Suppressor macrophage treated with lipopolysaccharide for 1 hour (primary cell): ENCODE results near the gene MLYCD.
A peak's percentile ranks its signal among the peaks of the same experiment; 100 is the strongest.

Source experiments
- DNase-seq, 3 donors: peaks; one replicate each; pipeline ENCODE4 v3.0.0-alpha.2; 2020 to 2022

Gene MLYCD

DNA sequence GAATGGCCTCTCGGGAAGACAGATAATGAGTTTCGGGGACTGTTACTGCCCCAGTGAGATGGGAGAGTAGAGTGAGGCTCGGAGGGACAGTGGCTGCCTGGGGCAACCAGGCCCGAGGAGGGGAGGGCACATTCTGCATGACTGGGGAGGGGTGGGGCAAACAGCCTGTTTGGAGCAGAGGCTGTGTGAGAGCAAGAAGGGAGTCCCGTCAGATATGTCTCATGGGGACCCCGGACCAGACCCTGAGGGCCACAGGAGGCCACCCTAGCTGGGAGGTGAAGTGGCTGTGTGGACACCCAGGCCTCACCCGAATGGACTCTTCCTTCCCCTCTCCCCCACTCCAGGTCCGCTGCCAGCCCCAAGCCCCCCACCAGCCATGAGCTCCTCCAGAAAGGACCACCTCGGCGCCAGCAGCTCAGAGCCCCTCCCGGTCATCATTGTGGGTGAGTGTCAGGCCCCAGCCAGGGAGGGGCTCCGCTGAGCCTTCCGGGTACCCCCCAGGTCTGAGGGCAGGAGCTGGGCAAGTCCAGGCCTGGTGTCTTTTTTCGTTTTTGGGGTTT lies 58.5 kb downstream of the MLYCD start:
- DNase-seq = no peak

DNA sequence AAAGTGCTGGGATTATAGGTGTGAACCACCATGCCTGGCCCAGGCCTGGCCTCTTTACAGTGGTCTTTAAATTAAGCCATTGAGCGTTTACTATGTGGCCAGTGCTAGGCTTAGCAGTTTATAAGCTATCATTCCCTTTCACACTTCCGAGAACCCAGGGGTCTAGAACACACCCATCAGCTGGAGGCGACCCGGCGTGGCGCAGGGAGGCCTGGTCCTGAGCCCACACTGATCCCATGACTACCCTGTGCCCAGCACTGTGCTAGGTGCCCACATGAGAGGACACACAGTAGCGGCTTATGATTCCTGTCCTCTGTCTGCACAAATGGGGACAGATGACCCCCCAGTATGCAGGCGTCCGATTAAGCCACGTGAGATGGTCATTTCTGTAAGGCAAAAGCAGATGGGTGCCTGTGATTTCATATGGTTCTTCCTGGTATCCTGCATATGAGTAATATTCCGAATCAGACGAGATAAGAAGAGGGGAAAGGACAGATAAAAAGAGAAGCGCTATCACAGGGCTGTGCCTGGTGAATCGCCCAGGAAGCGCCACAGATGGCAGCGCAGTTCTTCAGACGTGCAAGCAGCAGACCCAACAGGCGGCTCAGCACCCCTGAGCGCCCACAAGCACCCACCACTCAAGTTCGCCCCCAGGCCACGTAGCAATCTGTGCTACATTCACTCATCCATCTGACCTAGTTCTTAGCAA lies 59.4 kb downstream of the MLYCD start:
- DNase-seq = no peak

DNA sequence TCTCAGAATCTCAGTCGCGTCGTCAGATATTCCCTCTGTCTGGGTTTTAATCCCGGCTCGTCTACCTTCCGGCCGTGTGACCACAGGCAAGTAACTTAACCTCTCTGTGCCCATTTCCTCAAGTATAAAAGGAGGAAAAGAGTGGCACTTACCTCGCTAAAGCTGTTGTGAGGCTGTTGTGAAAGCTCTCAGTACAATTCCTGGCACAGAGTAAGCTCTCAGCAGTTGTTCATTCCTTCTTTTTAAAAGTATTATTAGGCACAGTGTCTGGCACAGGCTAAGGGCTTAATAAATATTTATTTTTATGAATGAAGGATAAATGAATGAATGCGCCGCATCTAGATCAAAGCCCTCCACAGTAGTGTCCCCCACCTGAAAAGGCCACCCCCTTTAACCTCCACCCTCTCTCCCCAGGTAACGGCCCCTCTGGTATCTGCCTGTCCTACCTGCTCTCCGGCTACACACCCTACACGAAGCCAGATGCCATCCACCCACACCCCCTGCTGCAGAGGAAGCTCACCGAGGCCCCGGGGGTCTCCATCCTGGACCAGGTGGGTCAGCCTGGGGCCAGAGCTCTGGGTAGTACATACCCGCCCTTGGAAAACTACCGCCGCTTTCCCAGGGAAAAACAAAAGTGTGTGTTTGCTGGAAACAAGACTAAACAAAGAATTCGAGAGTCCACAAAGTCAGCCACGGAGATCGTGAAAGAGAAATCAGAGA lies 60.1 kb downstream of the MLYCD start:
- no peak for DNase-seq

DNA sequence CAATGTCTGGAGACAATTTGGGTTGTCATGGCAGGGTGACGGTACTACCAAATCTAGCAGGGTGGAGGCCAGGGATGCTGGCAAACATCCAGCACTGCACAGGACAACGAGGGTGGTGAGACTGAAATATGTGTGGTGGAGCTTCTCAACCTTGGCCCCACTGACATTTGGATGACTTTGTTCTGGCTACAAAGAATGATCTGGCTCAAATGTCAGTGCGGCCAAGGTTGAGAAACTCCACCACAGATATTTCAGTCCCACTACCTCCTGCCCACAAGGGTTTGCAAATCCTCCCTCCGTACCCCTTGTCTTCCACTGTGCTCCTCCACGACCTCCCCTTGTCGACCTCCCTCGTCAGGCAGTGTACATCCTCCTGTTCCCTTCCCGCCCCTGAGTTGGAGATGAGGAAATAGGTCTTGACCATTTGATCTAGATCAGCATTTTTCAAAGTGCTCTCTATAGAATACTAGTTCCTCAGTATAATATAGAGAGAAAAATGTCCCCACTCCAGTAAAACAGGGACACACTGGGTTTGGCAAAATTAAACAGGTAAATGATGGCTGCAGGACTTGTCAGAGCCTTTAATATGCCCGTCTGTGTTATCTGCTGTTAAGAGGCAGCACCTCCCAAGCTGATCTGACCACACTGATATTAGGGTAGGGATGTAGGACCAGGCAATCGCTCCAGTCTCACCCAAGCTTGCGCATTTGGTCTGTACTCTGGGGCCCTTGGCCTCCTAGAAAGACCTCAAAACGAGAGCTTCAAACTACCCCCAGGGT lies 60.9 kb downstream of the MLYCD start:
- peak in 2 of 3 donors; percentile 24 to 31 for DNase-seq

DNA sequence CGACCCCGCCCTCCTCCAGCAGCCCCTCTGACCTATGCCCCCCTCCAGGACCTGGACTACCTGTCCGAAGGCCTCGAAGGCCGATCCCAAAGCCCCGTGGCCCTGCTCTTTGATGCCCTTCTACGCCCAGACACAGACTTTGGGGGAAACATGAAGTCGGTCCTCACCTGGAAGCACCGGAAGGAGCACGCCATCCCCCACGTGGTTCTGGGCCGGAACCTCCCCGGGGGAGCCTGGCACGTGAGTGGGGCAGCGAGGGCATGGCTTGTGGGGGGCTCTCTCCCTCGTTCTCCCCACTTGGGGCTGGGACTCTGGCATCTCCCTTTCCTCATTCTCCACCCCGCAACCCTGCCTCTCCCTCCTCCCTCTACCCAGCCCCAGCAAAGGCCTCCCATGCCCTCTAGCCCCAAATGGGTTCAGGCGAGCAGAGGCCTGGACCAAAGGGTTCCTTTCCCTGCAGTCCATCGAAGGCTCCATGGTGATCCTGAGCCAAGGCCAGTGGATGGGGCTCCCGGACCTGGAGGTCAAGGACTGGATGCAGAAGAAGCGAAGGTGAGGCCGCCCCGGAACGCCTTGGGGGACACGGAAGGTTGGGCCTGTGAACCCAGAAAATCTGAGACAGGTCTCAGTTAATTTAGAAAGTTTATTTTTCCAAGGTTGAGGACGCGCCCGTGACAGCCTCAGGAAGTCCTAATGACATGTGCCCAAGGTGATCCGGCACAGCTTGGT lies 61.8 kb downstream of the MLYCD start:
- DNase-seq = no peak

DNA sequence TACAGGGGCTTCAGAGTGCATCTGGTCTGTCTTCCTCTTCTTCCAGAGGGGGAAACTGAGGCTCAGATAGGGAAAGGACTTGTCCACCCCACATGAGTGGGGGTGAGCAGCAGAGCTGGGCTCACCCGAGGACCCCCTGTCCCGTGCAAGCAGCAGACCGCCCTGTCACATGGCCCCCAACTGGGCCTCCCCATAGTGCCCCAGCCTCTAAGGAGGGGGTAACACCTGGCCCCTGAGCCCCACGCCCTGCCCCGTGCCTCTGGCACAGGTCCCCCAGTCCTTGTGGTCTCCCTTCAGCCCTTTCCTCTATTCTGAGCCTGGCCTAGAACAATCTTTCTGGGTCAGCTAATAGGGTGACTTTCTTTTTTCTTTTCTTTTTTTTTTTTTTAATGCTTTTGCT lies 62.7 kb downstream of the MLYCD start:
- DNase-seq = no peak

DNA sequence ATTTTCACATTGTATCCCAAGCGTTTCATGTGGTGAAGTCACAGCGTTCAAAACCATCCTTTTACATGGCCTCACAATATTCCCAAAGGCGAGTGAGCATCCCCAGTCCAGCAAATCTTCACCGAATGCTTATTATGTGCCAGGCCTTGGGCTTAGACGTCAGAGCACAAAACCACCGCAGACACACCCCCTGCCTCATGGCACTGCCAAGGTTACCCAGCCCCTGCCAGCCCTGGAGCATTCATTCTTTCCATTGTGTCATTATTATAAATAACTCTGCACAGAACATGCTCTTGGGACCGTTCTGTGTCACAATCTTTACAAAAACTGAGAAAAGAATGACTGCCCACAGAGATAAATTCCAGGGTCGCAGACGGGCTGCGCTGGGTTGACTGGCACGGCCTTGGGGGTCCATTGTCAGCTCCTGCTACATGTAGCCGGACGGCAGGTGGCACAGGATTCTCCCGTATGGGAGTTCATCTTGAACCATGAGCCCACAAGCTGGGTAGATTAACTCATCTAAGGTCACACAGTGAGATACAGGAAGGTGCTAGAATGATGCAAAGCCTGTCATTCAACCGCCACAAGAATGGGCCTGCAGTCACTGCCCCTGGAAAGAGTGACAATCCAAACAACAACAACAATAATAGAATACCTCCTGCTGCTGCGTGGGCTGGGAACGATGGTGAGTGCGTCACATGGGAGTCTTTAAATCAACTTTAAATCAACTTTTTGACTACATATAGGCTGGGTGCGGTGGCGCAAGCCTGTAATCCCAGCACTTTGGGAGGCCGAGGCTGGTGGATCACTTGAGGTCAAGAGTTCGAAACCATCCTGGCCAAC lies 64.6 kb downstream of the MLYCD start:
- no peak for DNase-seq

DNA sequence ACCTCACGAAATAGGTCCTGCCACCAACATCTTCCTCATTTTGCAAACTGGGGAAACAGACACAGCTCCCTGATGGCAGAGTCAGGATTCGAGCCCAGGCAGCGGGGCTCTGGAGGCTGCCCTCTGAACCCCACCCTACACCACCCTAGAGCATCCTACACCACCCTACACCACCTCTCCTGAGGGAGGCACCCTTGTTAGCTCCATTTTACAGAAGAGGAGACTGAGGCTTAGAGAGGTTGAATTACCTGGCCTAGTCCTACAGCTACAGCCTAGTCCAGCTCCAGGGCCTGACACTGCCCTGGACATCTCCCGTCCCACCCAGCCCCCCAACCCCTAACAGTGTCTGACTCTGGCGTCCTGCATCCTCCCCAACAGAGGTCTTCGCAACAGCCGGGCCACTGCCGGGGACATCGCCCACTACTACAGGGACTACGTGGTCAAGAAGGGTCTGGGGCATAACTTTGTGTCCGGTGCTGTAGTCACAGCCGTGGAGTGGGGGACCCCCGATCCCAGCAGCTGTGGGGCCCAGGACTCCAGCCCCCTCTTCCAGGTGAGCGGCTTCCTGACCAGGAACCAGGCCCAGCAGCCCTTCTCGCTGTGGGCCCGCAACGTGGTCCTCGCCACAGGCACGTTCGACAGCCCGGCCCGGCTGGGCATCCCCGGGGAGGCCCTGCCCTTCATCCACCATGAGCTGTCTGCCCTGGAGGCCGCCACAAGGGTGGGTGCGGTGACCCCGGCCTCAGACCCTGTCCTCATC lies 65.9 kb downstream of the MLYCD start:
- DNase-seq = no peak

DNA sequence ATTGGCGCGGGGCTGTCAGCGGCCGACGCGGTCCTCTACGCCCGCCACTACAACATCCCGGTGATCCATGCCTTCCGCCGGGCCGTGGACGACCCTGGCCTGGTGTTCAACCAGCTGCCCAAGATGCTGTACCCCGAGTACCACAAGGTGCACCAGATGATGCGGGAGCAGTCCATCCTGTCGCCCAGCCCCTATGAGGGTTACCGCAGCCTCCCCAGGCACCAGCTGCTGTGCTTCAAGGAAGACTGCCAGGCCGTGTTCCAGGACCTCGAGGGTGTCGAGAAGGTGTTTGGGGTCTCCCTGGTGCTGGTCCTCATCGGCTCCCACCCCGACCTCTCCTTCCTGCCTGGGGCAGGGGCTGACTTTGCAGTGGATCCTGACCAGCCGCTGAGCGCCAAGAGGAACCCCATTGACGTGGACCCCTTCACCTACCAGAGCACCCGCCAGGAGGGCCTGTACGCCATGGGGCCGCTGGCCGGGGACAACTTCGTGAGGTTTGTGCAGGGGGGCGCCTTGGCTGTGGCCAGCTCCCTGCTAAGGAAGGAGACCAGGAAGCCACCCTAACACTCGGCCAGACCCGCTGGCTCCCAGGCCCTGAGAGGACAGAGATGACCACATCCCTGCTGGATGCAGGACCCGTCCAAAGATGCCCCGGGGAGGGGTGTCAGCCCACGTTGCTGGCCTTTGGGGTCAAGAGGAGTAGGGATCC lies 66.7 kb downstream of the MLYCD start:
- DNase-seq = no peak

DNA sequence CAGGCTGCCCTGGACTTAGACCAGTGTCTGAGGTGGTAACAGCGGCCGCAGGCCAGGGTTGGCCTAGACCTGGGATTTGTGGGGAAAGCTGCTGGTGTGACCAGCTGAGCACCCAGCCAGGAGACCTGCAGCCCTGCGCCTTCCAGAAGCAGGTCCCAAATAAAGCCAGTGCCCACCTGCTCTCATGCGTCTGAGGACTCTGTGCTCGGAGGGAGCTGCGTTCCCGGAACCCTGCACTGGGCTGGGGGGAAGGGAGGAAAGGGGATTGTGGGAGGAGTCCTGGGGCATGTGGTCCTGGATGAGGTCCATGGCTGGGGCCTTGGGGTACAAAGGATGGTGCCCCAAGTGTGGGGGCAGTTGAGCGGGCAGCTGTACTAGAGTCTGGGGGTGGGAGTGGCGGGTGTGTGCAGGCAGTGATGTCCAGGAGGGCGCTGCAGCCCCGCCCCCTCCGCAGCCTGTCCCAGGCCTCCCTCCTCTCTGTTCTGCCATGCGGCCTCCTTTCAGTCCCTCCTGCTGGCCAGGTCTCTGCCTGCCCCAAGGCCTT lies 67.3 kb downstream of the MLYCD start:
- DNase-seq = no peak

DNA sequence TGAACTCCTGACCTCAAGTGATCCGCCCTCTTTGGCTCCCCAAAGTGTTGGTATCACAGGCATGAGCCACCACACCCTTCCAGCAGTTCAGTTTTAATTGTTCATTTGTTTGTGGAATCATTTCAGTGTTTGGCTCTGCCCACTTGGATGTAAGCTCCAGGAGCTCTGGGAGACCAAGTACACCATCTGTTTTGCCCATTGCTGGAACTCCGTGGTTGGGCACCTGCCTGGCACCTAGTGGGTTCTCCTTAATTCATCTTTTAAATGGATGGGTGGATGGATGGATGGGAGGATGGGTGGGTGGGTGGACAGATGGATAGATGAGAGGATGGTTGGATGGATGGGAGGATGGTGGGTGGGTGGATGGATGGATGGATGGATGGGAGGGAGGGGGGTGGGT lies 68.2 kb downstream of the MLYCD start:
- no peak for DNase-seq

DNA sequence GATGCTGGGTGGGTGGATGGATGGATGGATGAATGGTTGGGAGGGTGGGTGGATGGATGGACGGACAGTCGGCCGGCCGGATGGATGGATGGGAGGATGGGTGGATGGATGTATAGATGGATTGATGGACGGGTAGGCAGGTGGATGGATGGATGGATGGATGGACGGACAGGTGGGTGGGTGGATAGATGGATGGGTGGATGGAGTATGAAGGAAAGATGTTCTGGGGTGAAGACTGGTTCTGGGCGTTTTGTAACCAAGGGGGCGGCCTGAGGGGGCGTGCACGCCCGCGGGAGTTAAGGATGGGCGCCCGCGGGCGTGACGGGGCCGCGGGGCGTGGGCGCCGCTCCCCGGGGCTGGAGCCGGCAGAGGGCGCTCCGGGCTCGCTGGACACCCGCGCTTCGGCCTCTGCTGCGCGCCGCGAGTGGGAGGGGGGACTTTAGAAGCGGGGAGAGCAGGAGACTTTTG lies 69.0 kb downstream of the MLYCD start, which contains the start of gene NECAB2:
NECAB2 (plus strand) TSS at position 407 of the 468 bp plus-strand sequence. CDS start 405 bp downstream, outside the sequence.
- DNase-seq = peak; percentile 66 to 91 (median 82)

DNA sequence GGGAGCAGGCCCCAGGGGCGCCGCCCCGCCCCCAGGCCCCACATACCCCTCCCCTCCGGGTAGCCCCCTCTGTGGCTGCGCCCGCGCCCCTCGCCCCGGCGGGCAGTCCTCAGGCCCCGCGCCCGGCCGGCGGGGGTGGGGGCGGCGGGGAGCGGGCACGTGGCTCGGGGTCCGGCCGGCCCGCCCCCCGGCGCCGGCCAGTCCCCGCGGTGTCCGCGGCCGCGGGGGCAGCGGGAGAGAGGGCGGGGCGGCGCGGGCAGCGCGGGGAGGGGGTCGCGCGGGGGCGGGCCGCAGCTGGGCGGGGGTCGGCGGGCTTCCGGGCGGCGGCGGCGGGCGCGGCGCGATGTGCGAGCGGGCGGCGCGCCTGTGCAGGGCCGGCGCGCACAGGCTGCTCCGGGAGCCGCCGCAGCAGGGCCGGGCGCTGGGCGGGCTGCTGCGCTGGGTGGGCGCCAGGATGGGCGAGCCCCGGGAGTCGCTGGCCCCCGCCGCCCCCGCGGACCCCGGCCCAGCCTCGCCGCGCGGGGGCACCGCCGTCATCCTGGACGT lies 69.5 kb downstream of the MLYCD start:
- peak in 1 of 3 donors; percentile 27 for DNase-seq

DNA sequence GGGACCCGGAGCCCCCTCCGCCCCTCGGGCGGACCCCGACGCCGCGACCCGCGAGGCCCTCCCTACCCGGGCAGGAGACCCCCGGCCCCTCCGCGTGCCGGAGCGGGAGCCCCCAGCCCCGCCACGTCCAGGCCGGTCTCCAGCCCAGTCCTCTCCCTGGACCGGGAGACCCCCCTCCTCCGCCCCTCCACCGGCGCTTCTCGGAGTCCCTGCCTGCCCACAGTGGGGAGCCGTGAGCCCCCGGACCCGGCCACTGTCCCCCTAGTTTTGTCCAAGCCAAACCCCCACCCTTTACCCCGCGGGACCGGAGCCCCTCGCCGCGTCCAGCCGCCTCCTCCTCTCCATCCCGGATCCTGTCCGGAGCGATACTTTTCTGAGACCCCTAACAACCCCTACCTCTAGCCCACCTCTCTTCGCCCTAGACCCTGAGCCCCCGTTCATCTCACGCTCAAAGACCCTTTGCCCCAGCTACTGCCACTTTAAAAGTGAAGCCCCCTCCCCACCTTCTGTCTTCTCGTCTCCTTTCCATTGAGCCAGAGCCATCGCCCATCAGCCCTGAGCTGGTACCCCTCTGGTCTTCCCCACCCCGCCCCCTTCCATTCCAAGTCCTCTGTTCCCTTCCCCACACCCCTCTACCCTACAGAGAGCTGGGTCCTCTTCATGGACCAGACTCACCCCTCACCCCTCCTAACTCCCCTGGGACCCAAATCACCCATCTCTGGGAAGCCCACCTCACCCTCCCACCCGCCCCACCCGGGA lies 70.2 kb downstream of the MLYCD start:
- no peak for DNase-seq

DNA sequence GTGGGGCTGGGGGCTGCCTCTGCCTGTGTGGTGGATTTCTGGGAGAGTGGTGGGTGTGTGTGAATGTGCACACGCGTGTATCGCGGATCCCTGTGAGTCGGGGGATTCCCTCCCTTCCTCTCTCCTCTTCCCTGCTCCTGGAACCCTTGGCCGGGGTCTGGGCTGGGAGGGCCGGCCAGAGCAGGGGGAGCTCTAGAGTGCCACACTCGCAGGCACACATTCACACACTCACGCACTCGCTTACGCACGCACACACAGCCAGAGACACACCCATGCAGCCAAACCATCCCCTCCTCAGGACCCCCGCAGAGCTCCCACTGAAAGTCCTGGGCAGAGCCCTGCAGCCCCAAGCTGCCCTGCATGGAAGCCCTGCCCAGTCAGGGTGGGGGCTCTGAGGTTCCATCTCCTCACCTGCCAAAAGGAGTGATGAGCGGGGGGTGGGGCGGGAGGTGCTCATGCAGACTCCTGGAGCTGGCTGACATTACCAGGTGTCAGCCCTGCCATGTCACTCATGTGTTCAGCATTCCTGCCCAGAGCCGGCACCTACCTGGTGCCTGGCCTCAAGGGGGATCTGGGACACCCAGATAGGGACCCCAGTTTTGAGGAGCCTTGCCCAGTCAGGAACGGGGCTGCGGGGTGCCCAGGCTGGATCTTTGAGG lies 71.0 kb downstream of the MLYCD start:
- no peak for DNase-seq

DNA sequence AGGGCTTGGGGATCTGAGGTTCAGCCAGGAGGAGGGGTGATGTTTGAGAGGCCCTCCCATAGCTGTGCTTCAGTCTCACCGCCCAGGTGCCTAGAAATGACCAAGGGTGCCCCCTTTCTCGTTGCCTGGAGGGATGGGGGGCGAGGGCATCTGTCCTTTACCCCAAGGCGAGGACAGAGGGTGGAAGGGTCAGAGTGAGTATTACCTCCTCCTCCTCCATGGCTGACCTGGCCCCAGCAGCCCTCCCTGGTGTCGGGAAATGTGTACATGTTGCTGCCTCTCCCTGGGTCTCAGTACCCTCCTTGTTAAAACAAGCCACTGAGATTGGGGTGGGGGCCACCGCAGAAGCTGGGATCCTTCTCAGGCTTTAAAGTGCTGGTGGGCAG lies 71.5 kb downstream of the MLYCD start:
- DNase-seq = no peak

DNA sequence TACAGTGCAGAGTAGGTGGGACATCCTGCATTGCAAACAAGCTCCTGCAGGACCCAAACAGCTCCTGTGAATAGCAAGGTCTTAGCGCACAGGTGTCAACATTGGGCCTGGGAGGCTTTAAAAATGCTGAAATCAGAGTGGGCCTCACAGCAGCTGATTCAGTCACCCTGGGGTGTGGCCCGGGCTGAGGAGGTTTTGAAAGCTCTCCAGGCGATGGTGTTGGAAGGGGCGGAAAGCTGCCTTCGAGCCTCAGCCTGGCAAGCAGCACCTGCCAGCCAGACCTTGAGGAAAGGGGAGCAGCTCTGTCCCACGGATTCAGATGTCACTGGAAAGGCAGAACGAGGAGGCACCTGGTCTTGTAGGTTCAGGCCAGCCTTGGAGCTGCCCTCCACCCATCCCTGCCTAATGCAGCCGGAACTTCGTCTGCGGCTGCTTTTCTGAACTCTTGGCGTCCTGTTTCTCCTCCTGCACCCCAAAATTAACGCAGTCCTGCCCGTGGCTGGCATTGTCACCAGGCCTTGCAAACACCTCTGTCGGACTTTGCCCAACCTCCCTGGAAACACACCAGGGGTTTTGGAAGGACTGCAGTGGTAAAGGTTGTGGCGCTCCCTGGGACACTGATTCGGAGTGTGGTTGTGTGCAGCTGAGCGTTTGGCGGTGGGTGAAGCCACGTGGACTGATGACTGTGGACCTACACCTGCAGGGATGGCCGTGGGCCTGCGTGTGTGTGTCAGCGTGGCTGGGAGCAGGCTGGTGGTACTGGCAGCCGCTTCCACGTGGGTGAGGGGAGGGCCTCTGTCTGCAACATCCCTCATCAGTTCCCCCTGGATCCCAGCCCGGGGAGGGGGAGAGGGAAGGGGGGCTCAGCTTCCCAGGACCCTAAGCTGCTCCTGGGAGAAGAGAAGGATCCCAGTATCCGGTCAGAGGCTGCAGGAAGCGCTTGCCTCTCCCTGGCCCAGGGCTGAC lies 72.5 kb downstream of the MLYCD start:
- DNase-seq = no peak
